ENCODE results near the gene WASF2. TPM values are rescaled to one million over a fixed set of nuclear protein-coding genes. Genes with fewer than 3 reads are reported as not detected.
A peak's percentile ranks its signal among the peaks of the same experiment; 100 is the strongest.
"Not testable (repeated sequence)": the region's sequence is repeated elsewhere in the genome, so short reads cannot be mapped to it uniquely, and the experiment has no call there.

Gene WASF2
- total RNA-seq, 5 donors from 2014 or later (not counting 1 experiment from before 2014, with no cell fraction given), result 145 to 161 (median 156) TPM

DNA sequence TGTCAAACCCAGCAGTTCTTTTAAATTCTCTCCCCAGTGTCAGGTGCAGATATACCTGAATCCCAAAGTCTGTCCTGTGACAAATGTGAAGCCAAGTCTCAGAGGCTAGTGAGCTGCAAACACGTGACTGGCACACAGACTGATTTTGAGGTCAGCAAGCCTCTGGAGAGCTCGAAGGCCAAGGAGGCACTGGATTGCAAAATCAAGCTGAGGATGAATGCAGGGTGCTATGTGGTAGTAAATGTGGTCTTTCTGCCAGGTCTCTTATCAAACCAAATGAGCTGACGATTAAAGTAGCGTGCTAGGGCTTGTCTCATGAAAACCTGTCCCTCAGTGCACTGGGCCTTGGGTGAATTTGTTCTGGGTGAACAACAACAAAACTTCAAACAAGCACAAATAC lies 77.0 kb downstream of the WASF2 start:
- Mint-ChIP-seq H3K9me3 (no peaks in the 10 kb centered on the region), H3K36me3 (peaks cover 70% of the 10 kb centered on the region), H3K27me3 (no peaks in the 10 kb centered on the region), H3K4me1 (peaks cover 16 to 23% (median 18%) of the 10 kb centered on the region in 3 donors), H3K27ac (no peak overlapping the region), H3K4me3 (no peak overlapping the region)
- no peaks in the 10 kb centered on the region for H3K9me3 ChIP-seq
- no peak for ATAC-seq (replicated peaks in 1 of 4)
- ChIA-PET POLR2A (interaction anchor here in 1 of 2 donors (1.5 kb wide), 1 partner anchor 17 kb away, joined by 3 read pairs; no protein-coding TSS in a partner anchor), CTCF (interaction anchor here in 1 of 2 donors (0.6 kb wide), 1 partner anchor 268 kb away, joined by 5 read pairs; no protein-coding TSS in a partner anchor)
- H3K4me3 ChIP-seq (ENCODE audit: control insufficient read depth in 1 of 2, extremely low read depth in 1 of 2, low read length in 1 of 2), result no peak overlapping the region
- peaks cover 26 to 99% of the 10 kb centered on the region in 2 donors for H3K36me3 ChIP-seq (ENCODE audit: control insufficient read depth in 2 of 2, extremely low read depth in 1 of 2, insufficient read depth in 1 of 2, low read length in 1 of 2)
- H3K27me3 ChIP-seq (replicated peaks in 1 of 2; ENCODE audit: control insufficient read depth in 2 of 2, extremely low read depth in 1 of 2, insufficient read depth in 2 of 2, low read length in 1 of 2), result no peaks in the 10 kb centered on the region
- 98% methylated on average over 3 of the region's 4 CpGs for WGBS (ENCODE audit: insufficient coverage)
- no peak for DNase-seq
- H3K27ac ChIP-seq (ENCODE audit: low read length), result no peak overlapping the region
- peaks cover 0 to 3% of the 10 kb centered on the region in 2 experiments for H3K4me1 ChIP-seq (ENCODE audit: control insufficient read depth in 1 of 2, extremely low read depth in 1 of 2, insufficient read depth in 2 of 2, low read length in 2 of 2)

DNA sequence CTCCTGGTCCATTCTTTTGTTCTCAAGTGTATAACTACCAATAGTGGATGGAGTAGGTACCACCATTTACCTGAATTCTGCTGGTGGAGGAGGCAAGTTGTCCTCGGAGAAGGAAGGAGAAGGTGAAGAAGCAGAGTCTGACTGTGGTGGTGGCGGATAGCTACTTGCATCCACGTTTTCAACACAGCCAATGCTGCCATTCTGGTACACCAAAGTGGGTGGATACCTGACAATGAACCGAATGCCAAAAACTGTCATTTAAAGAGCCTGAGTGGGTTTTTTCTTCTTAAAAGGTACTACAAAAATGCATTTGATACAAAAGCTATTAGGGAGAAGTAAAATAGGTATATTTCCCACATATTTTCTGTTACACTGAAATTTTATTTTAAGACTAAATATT lies 77.5 kb downstream of the WASF2 start:
- no peak overlapping the region for H3K4me3 Mint-ChIP-seq
- no peaks in the 10 kb centered on the region for H3K9me3 Mint-ChIP-seq
- CTCF ChIA-PET, result no interaction called here
- H3K27ac Mint-ChIP-seq, result no peak overlapping the region
- Histone ChIP-seq H3K36me3 (ENCODE audit: control insufficient read depth in 2 of 2, extremely low read depth in 1 of 2, insufficient read depth in 1 of 2, low read length in 1 of 2) (peaks cover 22 to 99% of the 10 kb centered on the region in 2 donors), H3K27me3 (replicated peaks in 1 of 2; ENCODE audit: control insufficient read depth in 2 of 2, extremely low read depth in 1 of 2, insufficient read depth in 2 of 2, low read length in 1 of 2) (no peaks in the 10 kb centered on the region), H3K27ac (ENCODE audit: low read length) (no peak overlapping the region), H3K4me3 (ENCODE audit: control insufficient read depth in 1 of 2, extremely low read depth in 1 of 2, low read length in 1 of 2) (no peak overlapping the region), H3K4me1 (ENCODE audit: control insufficient read depth in 1 of 2, extremely low read depth in 1 of 2, insufficient read depth in 2 of 2, low read length in 2 of 2) (peaks cover 0 to 3% of the 10 kb centered on the region in 2 experiments), H3K9me3 (no peaks in the 10 kb centered on the region)
- peaks cover 13 to 21% (median 15%) of the 10 kb centered on the region in 3 donors for H3K4me1 Mint-ChIP-seq
- DNase-seq, result no peak
- H3K36me3 Mint-ChIP-seq, result peaks cover 73% of the 10 kb centered on the region
- ATAC-seq (replicated peaks in 1 of 4), result no peak
- WGBS (ENCODE audit: insufficient coverage), result 87% methylated on average over 3 of the region's 4 CpGs
- POLR2A ChIA-PET, result interaction anchor here in 1 of 2 donors (1.5 kb wide), 1 partner anchor 17 kb away, joined by 3 read pairs; no protein-coding TSS in a partner anchor
- no peaks in the 10 kb centered on the region for H3K27me3 Mint-ChIP-seq

DNA sequence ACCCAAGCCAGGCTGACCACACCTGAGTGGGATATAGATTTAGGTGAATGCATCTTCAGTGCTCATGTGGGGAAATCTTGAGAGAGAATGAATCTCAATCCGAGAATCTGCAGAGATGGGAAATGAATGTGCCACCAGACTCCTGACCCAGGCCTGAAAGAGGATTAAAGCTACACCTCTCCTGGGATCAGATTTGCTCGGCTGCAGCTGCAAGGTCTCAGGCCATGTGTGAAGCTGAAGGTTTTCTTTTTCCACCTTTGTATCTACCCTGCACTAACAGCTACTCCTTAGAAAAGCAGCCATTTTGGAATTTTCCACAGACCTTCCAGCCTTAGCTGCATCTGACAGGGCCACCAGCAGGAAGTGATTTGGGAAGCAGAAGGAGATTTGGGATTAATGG lies 79.3 kb downstream of the WASF2 start:
- DNase-seq (no peak), ATAC-seq (replicated peaks in 1 of 4) (no peak)
- peaks cover 22 to 97% of the 10 kb centered on the region in 2 donors for H3K36me3 ChIP-seq (ENCODE audit: control insufficient read depth in 2 of 2, extremely low read depth in 1 of 2, insufficient read depth in 1 of 2, low read length in 1 of 2)
- no peak overlapping the region for H3K4me3 ChIP-seq (ENCODE audit: control insufficient read depth in 1 of 2, extremely low read depth in 1 of 2, low read length in 1 of 2)
- H3K27me3 Mint-ChIP-seq, result no peaks in the 10 kb centered on the region
- H3K27ac Mint-ChIP-seq, result peak overlapping the region in 1 of 2 donors; percentile 25
- H3K27me3 ChIP-seq (replicated peaks in 1 of 2; ENCODE audit: control insufficient read depth in 2 of 2, extremely low read depth in 1 of 2, insufficient read depth in 2 of 2, low read length in 1 of 2), result no peaks in the 10 kb centered on the region
- no peak overlapping the region for H3K4me3 Mint-ChIP-seq
- no peaks in the 10 kb centered on the region for H3K9me3 ChIP-seq
- peaks cover 66% of the 10 kb centered on the region for H3K36me3 Mint-ChIP-seq
- CTCF ChIA-PET, result interaction anchor here (0.5 to 0.7 kb wide), 2 partner anchors 52 to 294 kb away, joined by 3 read pairs; no protein-coding TSS in a partner anchor
- WGBS (ENCODE audit: insufficient coverage), result 100% methylated on average over 1 of the region's 2 CpGs
- H3K4me1 Mint-ChIP-seq, result peaks cover 4 to 8% (median 5%) of the 10 kb centered on the region in 3 donors
- no peaks in the 10 kb centered on the region for H3K9me3 Mint-ChIP-seq
- H3K4me1 ChIP-seq (ENCODE audit: control insufficient read depth in 1 of 2, extremely low read depth in 1 of 2, insufficient read depth in 2 of 2, low read length in 2 of 2), result no peaks in the 10 kb centered on the region
- POLR2A ChIA-PET, result no interaction called here
- H3K27ac ChIP-seq (ENCODE audit: low read length), result no peak overlapping the region

DNA sequence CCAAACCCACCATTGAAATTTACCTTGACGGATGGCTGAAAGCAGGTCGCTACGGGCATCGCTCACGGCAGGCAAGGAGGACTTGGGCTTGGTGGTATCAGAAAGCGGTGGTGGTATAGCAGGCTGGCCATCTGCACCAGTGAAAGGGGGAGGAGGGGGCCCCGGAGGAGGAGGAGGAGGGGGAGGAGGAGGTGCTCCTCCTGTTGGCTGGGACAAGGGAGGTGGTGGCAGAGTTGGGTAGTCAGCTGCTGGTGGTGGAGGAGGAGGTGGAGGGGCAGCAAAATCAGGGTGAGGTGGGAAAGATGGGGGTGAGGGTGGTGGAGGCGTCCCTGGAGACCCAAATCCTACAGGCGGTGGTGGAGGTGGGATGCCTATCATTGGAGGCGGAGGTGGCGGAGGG lies 80.3 kb downstream of the WASF2 start:
- CTCF ChIA-PET, result no interaction called here
- 95% methylated on average over 8 of the region's 11 CpGs for WGBS (ENCODE audit: insufficient coverage)

DNA sequence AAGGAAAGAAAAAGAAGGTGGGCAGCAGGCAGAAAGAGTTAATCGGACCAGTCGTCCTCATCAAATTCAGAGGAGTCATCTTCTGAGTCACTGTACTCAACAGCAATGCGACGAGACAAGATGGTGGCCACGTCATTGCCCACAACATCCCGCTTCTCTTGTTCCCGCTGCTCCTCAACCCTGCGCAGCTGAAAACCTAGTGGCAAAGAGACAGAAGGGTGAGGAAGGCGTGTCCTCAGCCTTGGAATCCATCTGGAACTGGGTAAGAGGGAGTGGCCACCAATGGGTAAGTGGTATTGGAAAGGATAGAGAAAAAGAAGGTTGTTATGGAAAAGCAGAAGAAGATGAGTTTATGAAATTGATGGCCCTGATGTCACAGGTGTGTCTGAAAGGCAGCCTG lies 81.8 kb downstream of the WASF2 start:
- H3K36me3 Mint-ChIP-seq, result peaks cover 40% of the 10 kb centered on the region
- H3K27me3 ChIP-seq (replicated peaks in 1 of 2; ENCODE audit: control insufficient read depth in 2 of 2, extremely low read depth in 1 of 2, insufficient read depth in 2 of 2, low read length in 1 of 2), result no peaks in the 10 kb centered on the region
- no peak for ATAC-seq (replicated peaks in 1 of 4)
- H3K27me3 Mint-ChIP-seq, result no peaks in the 10 kb centered on the region
- peaks cover 17 to 71% of the 10 kb centered on the region in 2 donors for H3K36me3 ChIP-seq (ENCODE audit: control insufficient read depth in 2 of 2, extremely low read depth in 1 of 2, insufficient read depth in 1 of 2, low read length in 1 of 2)
- H3K9me3 Mint-ChIP-seq, result no peaks in the 10 kb centered on the region
- H3K27ac Mint-ChIP-seq, result peak overlapping the region; percentile 34 to 73
- H3K4me3 ChIP-seq (ENCODE audit: control insufficient read depth in 1 of 2, extremely low read depth in 1 of 2, low read length in 1 of 2), result no peak overlapping the region
- ChIA-PET POLR2A (no interaction called here), CTCF (no interaction called here)
- DNase-seq, result no peak
- no peaks in the 10 kb centered on the region for H3K9me3 ChIP-seq
- H3K4me1 Mint-ChIP-seq, result peaks cover 10 to 19% (median 13%) of the 10 kb centered on the region in 3 donors
- no peak overlapping the region for H3K27ac ChIP-seq (ENCODE audit: low read length)
- H3K4me1 ChIP-seq (ENCODE audit: control insufficient read depth in 1 of 2, extremely low read depth in 1 of 2, insufficient read depth in 2 of 2, low read length in 2 of 2), result peaks cover 0 to 9% of the 10 kb centered on the region in 2 experiments
- WGBS (ENCODE audit: insufficient coverage), result 92% methylated on average over 9 of the region's 9 CpGs
- no peak overlapping the region for H3K4me3 Mint-ChIP-seq

More for the DNA sequence above, 80.3 kb downstream of the WASF2 start:
- POLR2A ChIA-PET, result no interaction called here
- Mint-ChIP-seq H3K36me3 (peaks cover 55% of the 10 kb centered on the region), H3K27me3 (no peaks in the 10 kb centered on the region), H3K4me3 (no peak overlapping the region), H3K4me1 (peaks cover 0 to 5% (median under 1%) of the 10 kb centered on the region in 3 donors), H3K9me3 (no peaks in the 10 kb centered on the region), H3K27ac (no peak overlapping the region)
- Histone ChIP-seq H3K27ac (ENCODE audit: low read length) (no peak overlapping the region), H3K36me3 (ENCODE audit: control insufficient read depth in 2 of 2, extremely low read depth in 1 of 2, insufficient read depth in 1 of 2, low read length in 1 of 2) (peaks cover 25 to 86% of the 10 kb centered on the region in 2 donors), H3K9me3 (no peaks in the 10 kb centered on the region), H3K4me3 (ENCODE audit: control insufficient read depth in 1 of 2, extremely low read depth in 1 of 2, low read length in 1 of 2) (no peak overlapping the region), H3K4me1 (ENCODE audit: control insufficient read depth in 1 of 2, extremely low read depth in 1 of 2, insufficient read depth in 2 of 2, low read length in 2 of 2) (no peaks in the 10 kb centered on the region), H3K27me3 (replicated peaks in 1 of 2; ENCODE audit: control insufficient read depth in 2 of 2, extremely low read depth in 1 of 2, insufficient read depth in 2 of 2, low read length in 1 of 2) (no peaks in the 10 kb centered on the region)
- no peak for ATAC-seq (replicated peaks in 1 of 4)
- DNase-seq, result no peak

DNA sequence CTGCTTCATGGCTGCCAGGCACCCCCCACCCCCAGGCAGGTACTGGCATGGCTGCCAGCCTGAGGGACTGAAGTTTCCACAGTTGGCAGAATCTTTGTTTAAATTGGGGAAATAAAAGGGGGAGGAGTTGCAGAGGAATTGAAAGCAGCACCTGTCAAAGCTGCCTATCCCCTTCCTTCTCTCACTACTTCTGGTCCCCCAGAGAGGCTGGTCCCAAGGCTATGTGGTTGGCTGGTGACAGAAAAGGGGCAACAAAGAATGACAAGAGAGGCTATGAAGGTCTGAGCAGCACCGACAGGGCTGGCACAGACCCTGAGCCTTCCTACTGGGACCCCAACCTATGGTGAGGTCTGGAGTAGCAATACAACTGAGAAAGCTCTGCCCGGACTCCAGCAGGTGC lies 83.2 kb downstream of the WASF2 start:
- Histone ChIP-seq H3K4me1 (ENCODE audit: control insufficient read depth in 1 of 2, extremely low read depth in 1 of 2, insufficient read depth in 2 of 2, low read length in 2 of 2) (peaks cover 4 to 20% of the 10 kb centered on the region in 2 experiments), H3K36me3 (ENCODE audit: control insufficient read depth in 2 of 2, extremely low read depth in 1 of 2, insufficient read depth in 1 of 2, low read length in 1 of 2) (peaks cover 12 to 57% of the 10 kb centered on the region in 2 donors)
- ATAC-seq (replicated peaks in 1 of 4); H3K4me3 ChIP-seq (ENCODE audit: control insufficient read depth in 1 of 2, extremely low read depth in 1 of 2, low read length in 1 of 2); DNase-seq; CTCF ChIA-PET; H3K27me3 Mint-ChIP-seq; POLR2A ChIA-PET; H3K9me3 Mint-ChIP-seq; H3K27ac Mint-ChIP-seq; H3K4me3 Mint-ChIP-seq; H3K27me3 ChIP-seq (replicated peaks in 1 of 2; ENCODE audit: control insufficient read depth in 2 of 2, extremely low read depth in 1 of 2, insufficient read depth in 2 of 2, low read length in 1 of 2); H3K9me3 ChIP-seq; H3K27ac ChIP-seq (ENCODE audit: low read length): not testable (repeated sequence)
- WGBS (ENCODE audit: insufficient coverage), result 80% methylated on average over 2 of the region's 2 CpGs
- Mint-ChIP-seq H3K4me1 (peaks cover 19 to 30% (median 20%) of the 10 kb centered on the region in 3 donors), H3K36me3 (peaks cover 30% of the 10 kb centered on the region)
